ENCODE measurements around the gene ERCC4. TPM values are rescaled to one million over a fixed set of nuclear protein-coding genes. Genes with fewer than 3 reads are reported as not detected.

The ERCC4 gene
- total and polyA plus RNA-seq, 2 donors (not counting 1 experiment from before 2014, with no cell fraction given): 5.9 to 10.6 TPM

DNA sequence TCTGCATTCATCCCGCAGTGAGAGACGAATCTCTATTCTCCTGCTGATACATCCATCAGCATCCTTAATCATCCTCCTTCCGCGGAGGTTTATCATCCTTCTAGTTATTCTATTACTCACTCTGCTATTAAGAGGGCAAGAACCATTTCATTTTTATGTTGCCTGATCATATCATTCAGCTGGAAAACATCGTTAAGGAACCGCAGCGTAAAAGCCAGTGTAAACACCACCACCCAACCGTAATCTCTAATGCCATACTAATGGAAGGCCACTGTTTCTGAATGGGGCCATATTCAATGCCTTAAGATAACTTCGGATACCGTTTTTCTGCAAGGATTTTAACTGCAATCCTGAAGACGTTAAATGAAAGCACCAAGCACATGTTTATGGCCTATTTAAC, 36.7 kb upstream of the ERCC4 start:
- no peaks in the 10 kb centered on the region for H3K27me3 ChIP-seq (ENCODE audit: control insufficient read depth, insufficient read depth, low read length)
- H3K79me2 ChIP-seq (ENCODE audit: control insufficient read depth, insufficient read depth, low read length): no peaks in the 10 kb centered on the region
- no peaks in the 10 kb centered on the region for H3K36me3 ChIP-seq (ENCODE audit: control insufficient read depth, insufficient read depth, low read length)
- H4K20me1 ChIP-seq (ENCODE audit: control insufficient read depth, extremely low read depth, insufficient read depth, low read length): no peaks in the 10 kb centered on the region
- H2AFZ ChIP-seq (ENCODE audit: low read length): no peak overlapping the region
- no peak overlapping the region for H3K27ac ChIP-seq (ENCODE audit: insufficient read depth, low read length)
- no peaks in the 10 kb centered on the region for H3K4me1 ChIP-seq (ENCODE audit: control insufficient read depth, extremely low read depth, insufficient read depth, low read length)
- no peak overlapping the region for H3K4me3 ChIP-seq (replicated peaks in 1 of 4; ENCODE audit: control extremely low read depth in 1 of 4, insufficient read depth in 1 of 4, low read depth in 3 of 4, low read length in 4 of 4)
- no peak overlapping the region for H3K4me2 ChIP-seq (ENCODE audit: extremely low read depth, insufficient read depth, low read length)
- peak in 1 of 2 donors; percentile 9 for DNase-seq (ENCODE audit: low read depth in 2 of 2)
- H3K9ac ChIP-seq (ENCODE audit: insufficient read depth, low read length): no peak overlapping the region
- TF ChIP-seq, protein P1, sequence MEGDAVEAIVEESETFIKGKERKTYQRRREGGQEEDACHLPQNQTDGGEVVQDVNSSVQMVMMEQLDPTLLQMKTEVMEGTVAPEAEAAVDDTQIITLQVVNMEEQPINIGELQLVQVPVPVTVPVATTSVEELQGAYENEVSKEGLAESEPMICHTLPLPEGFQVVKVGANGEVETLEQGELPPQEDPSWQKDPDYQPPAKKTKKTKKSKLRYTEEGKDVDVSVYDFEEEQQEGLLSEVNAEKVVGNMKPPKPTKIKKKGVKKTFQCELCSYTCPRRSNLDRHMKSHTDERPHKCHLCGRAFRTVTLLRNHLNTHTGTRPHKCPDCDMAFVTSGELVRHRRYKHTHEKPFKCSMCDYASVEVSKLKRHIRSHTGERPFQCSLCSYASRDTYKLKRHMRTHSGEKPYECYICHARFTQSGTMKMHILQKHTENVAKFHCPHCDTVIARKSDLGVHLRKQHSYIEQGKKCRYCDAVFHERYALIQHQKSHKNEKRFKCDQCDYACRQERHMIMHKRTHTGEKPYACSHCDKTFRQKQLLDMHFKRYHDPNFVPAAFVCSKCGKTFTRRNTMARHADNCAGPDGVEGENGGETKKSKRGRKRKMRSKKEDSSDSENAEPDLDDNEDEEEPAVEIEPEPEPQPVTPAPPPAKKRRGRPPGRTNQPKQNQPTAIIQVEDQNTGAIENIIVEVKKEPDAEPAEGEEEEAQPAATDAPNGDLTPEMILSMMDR (conservative IDR thresholded peaks at IDR 0.05 in 1 of 2, IDR thresholded peaks at IDR 0.05 in 1 of 2; ENCODE audit: low read depth in 1 of 2, low read length in 2 of 2): no peak
- no peak for TF ChIP-seq EZH2 (IDR thresholded peaks at IDR 0.05; ENCODE audit: low read length, missing control alignments)
- H3K9me3 ChIP-seq (ENCODE audit: control insufficient read depth, insufficient read depth, low read depth, low read length): no peaks in the 10 kb centered on the region

DNA sequence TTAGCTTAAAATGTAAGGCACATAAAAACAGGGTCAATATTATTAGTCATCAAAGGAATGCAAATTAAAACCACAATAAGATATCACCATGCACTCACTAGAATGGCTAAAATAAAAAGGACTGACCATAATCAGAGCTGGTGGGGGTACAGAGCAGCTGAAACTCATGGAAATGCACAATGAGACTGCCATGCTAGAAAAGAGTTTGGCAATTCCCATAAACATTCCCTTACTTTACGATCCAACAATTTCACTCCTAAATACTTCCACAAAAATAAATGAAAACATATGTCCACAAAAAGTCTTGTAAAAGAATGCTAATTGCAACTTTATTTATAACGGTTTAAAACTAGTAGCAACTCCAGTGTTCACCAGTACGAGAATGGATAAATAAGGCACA, 36.1 kb upstream of the ERCC4 start:
- H4K20me1 ChIP-seq (ENCODE audit: control insufficient read depth, extremely low read depth, insufficient read depth, low read length): no peaks in the 10 kb centered on the region
- no peak overlapping the region for H3K27ac ChIP-seq (ENCODE audit: insufficient read depth, low read length)
- H3K27me3 ChIP-seq (ENCODE audit: control insufficient read depth, insufficient read depth, low read length): no peaks in the 10 kb centered on the region
- no peak overlapping the region for H3K4me3 ChIP-seq (replicated peaks in 1 of 4; ENCODE audit: control extremely low read depth in 1 of 4, insufficient read depth in 1 of 4, low read depth in 3 of 4, low read length in 4 of 4)
- no peak for TF ChIP-seq EZH2 (IDR thresholded peaks at IDR 0.05; ENCODE audit: low read length, missing control alignments)
- TF ChIP-seq, protein P1 (conservative IDR thresholded peaks at IDR 0.05 in 1 of 2, IDR thresholded peaks at IDR 0.05 in 1 of 2; ENCODE audit: low read depth in 1 of 2, low read length in 2 of 2): no peak
- no peaks in the 10 kb centered on the region for H3K4me1 ChIP-seq (ENCODE audit: control insufficient read depth, extremely low read depth, insufficient read depth, low read length)
- peak in 1 of 2 donors; percentile 13 for DNase-seq (ENCODE audit: low read depth in 2 of 2)
- no peaks in the 10 kb centered on the region for H3K79me2 ChIP-seq (ENCODE audit: control insufficient read depth, insufficient read depth, low read length)
- H3K9me3 ChIP-seq (ENCODE audit: control insufficient read depth, insufficient read depth, low read depth, low read length): no peaks in the 10 kb centered on the region
- H3K9ac ChIP-seq (ENCODE audit: insufficient read depth, low read length): no peak overlapping the region
- H3K4me2 ChIP-seq (ENCODE audit: extremely low read depth, insufficient read depth, low read length): no peak overlapping the region
- H3K36me3 ChIP-seq (ENCODE audit: control insufficient read depth, insufficient read depth, low read length): no peaks in the 10 kb centered on the region
- H2AFZ ChIP-seq (ENCODE audit: low read length): no peak overlapping the region

DNA sequence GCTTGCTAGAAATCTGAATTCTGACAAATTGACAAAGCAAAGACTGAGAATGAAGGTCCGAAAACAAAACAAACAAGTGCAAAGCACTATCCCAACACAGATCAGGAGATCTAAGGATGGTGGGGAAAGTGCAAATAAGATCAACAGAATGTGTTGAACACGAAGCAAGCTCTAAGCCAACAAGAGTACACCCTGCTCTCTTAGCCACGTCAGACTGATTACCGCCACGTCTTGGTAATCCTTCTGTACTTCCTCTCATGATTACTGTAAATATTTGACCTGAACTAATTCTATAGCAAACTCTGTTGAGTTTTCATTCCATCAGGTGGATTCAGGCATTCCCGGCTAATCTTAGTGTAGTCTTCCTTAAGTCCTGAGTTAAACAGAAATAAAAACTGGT, 34.3 kb upstream of the ERCC4 start:
- H3K27me3 ChIP-seq (ENCODE audit: control insufficient read depth, insufficient read depth, low read length): no peaks in the 10 kb centered on the region
- H3K9ac ChIP-seq (ENCODE audit: insufficient read depth, low read length): no peak overlapping the region
- no peaks in the 10 kb centered on the region for H4K20me1 ChIP-seq (ENCODE audit: control insufficient read depth, extremely low read depth, insufficient read depth, low read length)
- H3K9me3 ChIP-seq (ENCODE audit: control insufficient read depth, insufficient read depth, low read depth, low read length): no peaks in the 10 kb centered on the region
- DNase-seq (ENCODE audit: low read depth in 2 of 2): no peak
- H3K4me3 ChIP-seq (replicated peaks in 1 of 4; ENCODE audit: control extremely low read depth in 1 of 4, insufficient read depth in 1 of 4, low read depth in 3 of 4, low read length in 4 of 4): no peak overlapping the region
- H3K36me3 ChIP-seq (ENCODE audit: control insufficient read depth, insufficient read depth, low read length): no peaks in the 10 kb centered on the region
- no peak overlapping the region for H2AFZ ChIP-seq (ENCODE audit: low read length)
- H3K27ac ChIP-seq (ENCODE audit: insufficient read depth, low read length): no peak overlapping the region
- TF ChIP-seq, protein P1 (conservative IDR thresholded peaks at IDR 0.05 in 1 of 2, IDR thresholded peaks at IDR 0.05 in 1 of 2; ENCODE audit: low read depth in 1 of 2, low read length in 2 of 2): no peak
- no peak for TF ChIP-seq EZH2 (IDR thresholded peaks at IDR 0.05; ENCODE audit: low read length, missing control alignments)
- H3K79me2 ChIP-seq (ENCODE audit: control insufficient read depth, insufficient read depth, low read length): no peaks in the 10 kb centered on the region
- H3K4me1 ChIP-seq (ENCODE audit: control insufficient read depth, extremely low read depth, insufficient read depth, low read length): no peaks in the 10 kb centered on the region
- H3K4me2 ChIP-seq (ENCODE audit: extremely low read depth, insufficient read depth, low read length): no peak overlapping the region
